Hepatocyte (in vitro differentiated cells): Measurements from ENCODE around the gene SULT1C3.

ENCODE experiments used
- CTCF ChIP-seq: fragments of 200-600 bp; sonication (generic); IDR thresholded peaks from 2 replicates; pipeline ENCODE4 v1.5.1; 2016; ENCODE audit warnings: antibody characterized with exemption, mild to moderate bottlenecking; ENCODE audit not compliant: poor library complexity
- EZH2 ChIP-seq: fragments of 200-600 bp; sonication (generic); IDR thresholded peaks from 2 replicates; pipeline ENCODE4 v1.6.1; 2016; ENCODE audit warnings: antibody characterized with exemption, mild to moderate bottlenecking, borderline replicate concordance
- EZH2phosphoT487 ChIP-seq: fragments of 200-600 bp; sonication (generic); IDR thresholded peaks from one replicate; pipeline ENCODE4 v1.6.1; 2018; ENCODE audit warnings: antibody characterized with exemption, mild to moderate bottlenecking, low read depth, moderate library complexity; ENCODE audit not compliant: unreplicated experiment, severe bottlenecking

GRCh38 chr2:108200569-108200968 lies 39.2 kb upstream of the SULT1C3 start:
- TF ChIP-seq EZH2 (no peak), CTCF (no peak), EZH2phosphoT487 (no peak)
